ENCODE measurements around the gene HDAC4. TPM values are rescaled to one million over a fixed set of nuclear protein-coding genes. Genes with fewer than 3 reads are reported as not detected.

HDAC4 gene
- total RNA-seq, 4 donors from 2014 or later: 51.4 to 107 (median 70.8) TPM

GRCh38 chr2:239188536-239188935, 212.3 kb downstream of the HDAC4 start:
- Histone ChIP-seq H3K27ac (no peak overlapping the region), H3K4me3 (no peak overlapping the region), H3K36me3 (peaks cover 50% of the 10 kb centered on the region), H3K9me3 (peaks cover 8% of the 10 kb centered on the region), H3K27me3 (no peaks in the 10 kb centered on the region), H3K4me1 (peaks cover 9% of the 10 kb centered on the region)
- TF ChIP-seq EP300 (IDR thresholded peaks at IDR 0.05): no peak
- no peak for TF ChIP-seq CTCF (IDR thresholded peaks at IDR 0.05)
- no peak for TF ChIP-seq POLR2A (IDR thresholded peaks at IDR 0.05)
- no peak for TF ChIP-seq POLR2AphosphoS5 (IDR thresholded peaks at IDR 0.05)
- WGBS: 99% methylated on average over 10 of the region's 12 CpGs
- peak; percentile 46 to 65 for DNase-seq (ENCODE audit: low spot score in 2 of 2)

GRCh38 chr2:239187464-239188253, 213.2 kb downstream of the HDAC4 start:
- WGBS: 92% methylated on average over 9 of the region's 15 CpGs
- Histone ChIP-seq H3K4me1 (peaks cover 3% of the 10 kb centered on the region), H3K36me3 (peaks cover 50% of the 10 kb centered on the region), H3K27ac (no peak overlapping the region), H3K27me3 (no peaks in the 10 kb centered on the region), H3K9me3 (peaks cover 8% of the 10 kb centered on the region), H3K4me3 (no peak overlapping the region)
- DNase-seq (ENCODE audit: low spot score in 2 of 2): peak; percentile 35 to 48
- no peak for TF ChIP-seq POLR2AphosphoS5 (IDR thresholded peaks at IDR 0.05)
- no peak for TF ChIP-seq EP300 (IDR thresholded peaks at IDR 0.05)
- no peak for TF ChIP-seq CTCF (IDR thresholded peaks at IDR 0.05)
- no peak for TF ChIP-seq POLR2A (IDR thresholded peaks at IDR 0.05)

GRCh38 chr2:239186516-239187357, 214.1 kb downstream of the HDAC4 start:
- DNase-seq (ENCODE audit: low spot score in 2 of 2): peak; percentile 31 to 60
- H3K4me1 ChIP-seq: no peaks in the 10 kb centered on the region
- TF ChIP-seq CTCF (IDR thresholded peaks at IDR 0.05) (no peak), POLR2AphosphoS5 (IDR thresholded peaks at IDR 0.05) (no peak), EP300 (IDR thresholded peaks at IDR 0.05) (no peak), POLR2A (IDR thresholded peaks at IDR 0.05) (no peak)
- H3K27me3 ChIP-seq: no peaks in the 10 kb centered on the region
- peaks cover 57% of the 10 kb centered on the region for H3K36me3 ChIP-seq
- 91% methylated on average over 20 of the region's 20 CpGs for WGBS
- H3K4me3 ChIP-seq: no peak overlapping the region
- peaks cover 8% of the 10 kb centered on the region for H3K9me3 ChIP-seq
- H3K27ac ChIP-seq: no peak overlapping the region

GRCh38 chr2:239184968-239185903, 215.6 kb downstream of the HDAC4 start:
- WGBS: 98% methylated on average over 7 of the region's 14 CpGs
- Histone ChIP-seq H3K36me3 (peaks cover 69% of the 10 kb centered on the region), H3K27me3 (no peaks in the 10 kb centered on the region), H3K4me3 (no peak overlapping the region), H3K27ac (no peak overlapping the region), H3K4me1 (no peaks in the 10 kb centered on the region), H3K9me3 (peaks cover 8% of the 10 kb centered on the region)
- TF ChIP-seq EP300 (IDR thresholded peaks at IDR 0.05) (no peak), CTCF (IDR thresholded peaks at IDR 0.05) (no peak), POLR2A (IDR thresholded peaks at IDR 0.05) (no peak), POLR2AphosphoS5 (IDR thresholded peaks at IDR 0.05) (no peak)
- peak; percentile 48 to 69 for DNase-seq (ENCODE audit: low spot score in 2 of 2)
